ENCODE measurements around the gene PRSS33. TPM values are rescaled to one million over a fixed set of nuclear protein-coding genes. Genes with fewer than 3 reads are reported as not detected.
A peak's percentile ranks its signal among the peaks of the same experiment; 100 is the strongest.

PRSS33 gene
- total and polyA plus RNA-seq, 2 of the 8 experiments (the other 6 are each of a cell fraction or from before 2014, with no cell fraction given): 0.09 TPM; not detected in 1

DNA sequence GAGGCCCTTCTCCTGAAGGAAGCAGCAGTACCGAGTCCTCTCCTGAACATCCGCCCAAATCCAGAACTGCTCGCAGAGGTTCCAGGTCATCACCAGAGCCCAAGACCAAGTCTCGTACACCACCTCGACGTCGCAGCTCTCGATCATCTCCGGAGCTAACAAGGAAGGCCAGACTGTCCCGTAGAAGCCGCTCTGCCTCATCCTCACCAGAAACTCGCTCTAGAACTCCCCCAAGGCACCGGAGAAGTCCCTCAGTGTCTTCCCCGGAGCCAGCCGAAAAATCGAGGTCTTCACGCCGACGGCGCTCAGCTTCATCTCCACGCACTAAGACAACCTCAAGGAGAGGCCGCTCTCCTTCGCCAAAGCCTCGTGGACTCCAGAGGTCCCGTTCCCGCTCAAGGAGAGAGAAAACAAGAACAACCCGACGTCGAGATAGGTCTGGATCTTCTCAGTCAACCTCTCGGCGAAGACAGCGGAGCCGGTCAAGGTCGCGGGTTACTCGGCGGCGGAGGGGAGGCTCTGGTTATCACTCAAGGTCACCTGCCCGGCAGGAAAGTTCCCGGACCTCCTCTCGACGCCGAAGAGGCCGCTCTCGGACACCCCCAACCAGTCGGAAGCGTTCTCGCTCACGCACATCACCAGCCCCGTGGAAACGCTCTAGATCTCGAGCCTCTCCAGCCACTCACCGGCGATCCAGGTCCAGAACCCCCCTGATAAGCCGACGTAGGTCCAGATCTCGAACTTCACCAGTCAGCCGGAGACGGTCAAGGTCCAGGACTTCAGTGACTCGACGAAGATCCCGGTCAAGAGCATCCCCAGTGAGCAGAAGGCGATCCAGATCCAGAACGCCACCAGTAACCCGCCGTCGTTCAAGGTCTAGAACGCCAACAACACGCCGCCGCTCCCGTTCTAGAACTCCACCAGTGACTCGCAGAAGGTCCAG is 21.6 kb downstream of the PRSS33 start:
- H2AFZ ChIP-seq (ENCODE audit: low read length): no peak overlapping the region
- H3K18ac ChIP-seq (ENCODE audit: extremely low read depth, low read length): no peak overlapping the region
- H3K23me2 ChIP-seq (ENCODE audit: low read depth, low read length): no peaks in the 10 kb centered on the region
- POLR2A ChIA-PET (ENCODE audit: partially characterized antibody): interaction anchor here (0.9 to 6.9 kb wide), 11 partner anchors 7 to 64 kb away, joined by 3 to 140 read pairs (median 16); partner anchors contain the start of genes ELOB and SRRM2
- H3K14ac ChIP-seq (ENCODE audit: insufficient read length): no peak overlapping the region
- no peak overlapping the region for H3K4me2 ChIP-seq (ENCODE audit: insufficient read depth in 1 of 2, low read depth in 2 of 2, low read length in 2 of 2)
- H3K4me3 ChIP-seq (ENCODE audit: extremely low read depth in 1 of 4, insufficient read depth in 2 of 4, low read depth in 3 of 4, low read length in 4 of 4): no peak overlapping the region
- no peak overlapping the region for H3K4ac ChIP-seq (replicated peaks; ENCODE audit: insufficient read length, low read depth, low read length)
- peaks cover 0 to 3% (median under 1%) of the 10 kb centered on the region in 4 experiments; a peak in 3 of 7 replicates for H3K4me1 ChIP-seq (replicated peaks in 1 of 4; ENCODE audit: control insufficient read depth in 3 of 4, insufficient read depth in 4 of 4, low read length in 3 of 4)
- H2BK5ac ChIP-seq (ENCODE audit: low read depth, low read length): no peak overlapping the region
- H4K91ac ChIP-seq (replicated peaks; ENCODE audit: insufficient read length, low read length): no peak overlapping the region
- H2BK12ac ChIP-seq (ENCODE audit: low read depth, low read length): no peak overlapping the region
- H3K79me2 ChIP-seq (ENCODE audit: control insufficient read depth in 1 of 2, insufficient read depth in 2 of 2, low read length in 2 of 2): peaks cover 4 to 79% of the 10 kb centered on the region in 2 experiments; a peak in 3 of 4 replicates
- no peak overlapping the region for H2BK15ac ChIP-seq (ENCODE audit: low read length)
- peaks cover 7% of the 10 kb centered on the region for H3K79me1 ChIP-seq (ENCODE audit: low read depth, low read length)
- H3K27ac ChIP-seq (ENCODE audit: low read depth, low read length): no peak overlapping the region
- peaks cover 86 to 100% (median 98%) of the 10 kb centered on the region in 4 experiments for H3K36me3 ChIP-seq (ENCODE audit: control insufficient read depth in 2 of 4, insufficient read depth in 4 of 4, low read length in 3 of 4)
- no peak overlapping the region for H2BK20ac ChIP-seq (ENCODE audit: low read length)
- no peak overlapping the region for H3K56ac ChIP-seq (replicated peaks; ENCODE audit: insufficient read length, low read depth, low read length)
- CTCF ChIA-PET (ENCODE audit: partially characterized antibody): interaction anchor here (1.0 kb wide), 1 partner anchor 9 kb away, joined by 3 read pairs; no protein-coding TSS in a partner anchor
- 94% methylated on average over 73 of the region's 73 CpGs; no CpG with 5 or more reads in 1 of the 2 experiments for WGBS, 2 experiments (ENCODE audit: extremely low coverage in 1 of 2, insufficient coverage in 1 of 2, insufficient read length in 1 of 2, insufficient replicate concordance in 2 of 2, low coverage in 1 of 2, low lambda C conversion rate in 2 of 2, missing lambda C conversion rate in 1 of 2)
- no peak overlapping the region for H4K5ac ChIP-seq (ENCODE audit: insufficient read length, low read depth, low read length)
- FAIRE-seq: no peak
- no peaks in the 10 kb centered on the region for H3K27me3 ChIP-seq (replicated peaks in 1 of 4; ENCODE audit: control insufficient read depth in 3 of 4, extremely low read depth in 1 of 4, insufficient read depth in 3 of 4, low read length in 3 of 4)
- no peak for DNase-seq (ENCODE audit: low read depth in 1 of 2, low spot score in 2 of 2)
- no peak; a peak in 1 of 3 replicates for TF ChIP-seq POLR2A (IDR thresholded peaks at IDR 0.05; ENCODE audit: control extremely low read depth in 1 of 2, low read depth in 2 of 2, low read length in 2 of 2)
- TF ChIP-seq POLR2AphosphoS5 (IDR thresholded peaks at IDR 0.05; ENCODE audit: low read depth, low read length): peak; percentile 30
- H4K20me1 ChIP-seq (replicated peaks in 1 of 2; ENCODE audit: control insufficient read depth in 1 of 2, insufficient read depth in 2 of 2, low read length in 2 of 2): peaks cover 23 to 33% of the 10 kb centered on the region in 2 experiments
- no peak overlapping the region for H3K23ac ChIP-seq (ENCODE audit: insufficient read length)
- no peak overlapping the region for H3K9ac ChIP-seq (replicated peaks in 1 of 4; ENCODE audit: extremely low read depth in 1 of 4, low read depth in 3 of 4, low read length in 3 of 4)
- no peak overlapping the region for H2AK5ac ChIP-seq (ENCODE audit: low read depth, low read length)
- H2BK120ac ChIP-seq (replicated peaks; ENCODE audit: low read depth, low read length): no peak overlapping the region
- peaks cover 12 to 26% of the 10 kb centered on the region in 2 experiments; a peak in 3 of 4 replicates for H3K9me3 ChIP-seq (ENCODE audit: insufficient read depth in 2 of 2, low read depth in 1 of 2, low read length in 1 of 2)
- H4K8ac ChIP-seq (ENCODE audit: extremely low read depth, insufficient read depth, low read length): no peak overlapping the region
